ENCODE data around the gene OR13J1.
"Not testable (repeated sequence)": the region's sequence is repeated elsewhere in the genome, so short reads cannot be mapped to it uniquely, and the experiment has no call there.

OR13J1 gene

GRCh38 chr9:35870351-35870923 is at the start of gene OR13J1:
Gene OR13J1 (minus strand): TSS chr9:35870401. CDS start chr9:35870401, 0 bp downstream.
- no peak for DNase-seq

DNA sequence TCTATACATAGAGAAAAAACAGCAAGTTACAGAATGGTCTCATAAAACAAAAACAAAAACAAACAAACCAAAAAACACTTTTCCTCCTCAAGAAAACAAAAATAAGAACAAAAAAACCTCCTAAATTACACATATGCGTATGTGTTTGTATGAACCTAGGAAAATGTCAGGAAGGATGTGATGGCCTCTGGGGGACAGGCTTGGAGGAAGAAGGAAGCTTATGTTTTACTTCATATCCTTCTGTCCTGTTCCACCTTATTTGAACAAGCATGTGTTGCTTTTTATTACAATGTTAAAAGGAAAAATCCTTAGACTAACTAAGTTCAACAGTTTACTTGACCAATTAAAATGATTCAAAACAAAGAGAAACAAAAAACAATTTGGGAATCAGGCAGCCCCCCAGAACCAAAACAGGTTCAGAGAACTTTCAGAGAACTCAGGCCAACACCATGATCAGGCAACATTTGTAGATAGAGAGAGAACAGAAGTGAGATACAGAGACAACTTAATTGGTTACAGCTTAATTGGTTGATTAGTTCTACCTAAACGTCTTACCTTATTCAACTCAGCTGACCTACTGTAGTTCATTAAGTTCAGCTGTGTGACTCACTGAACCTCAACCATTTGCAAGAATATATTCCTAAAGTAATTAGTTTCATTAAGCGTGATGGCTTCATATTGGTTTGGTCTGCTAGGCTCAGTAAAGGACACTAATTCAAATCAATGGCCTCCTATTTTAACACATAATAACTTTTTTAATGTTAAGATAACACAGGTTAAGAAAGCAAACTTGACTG is 49.2 kb upstream of the OR13J1 start:
- DNase-seq, result no peak

DNA sequence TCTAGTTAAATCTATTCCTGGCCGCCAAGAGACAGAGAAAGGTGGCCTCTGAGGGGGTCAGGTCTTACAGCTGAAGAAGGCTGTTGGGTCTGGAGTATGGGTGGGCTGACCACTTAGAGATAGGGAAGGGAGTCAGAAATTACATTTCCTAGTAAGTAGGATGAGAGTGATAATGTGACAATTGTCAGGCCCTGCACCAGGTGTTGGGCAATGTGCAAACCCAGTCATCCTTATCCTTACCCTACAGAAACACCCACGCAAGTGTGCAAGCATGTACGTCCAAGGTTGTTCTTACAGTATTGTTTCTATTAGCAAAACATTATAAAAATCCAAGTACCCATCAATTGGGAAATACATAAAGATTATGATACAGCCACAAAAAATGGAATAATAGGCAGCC is 48.6 kb upstream of the OR13J1 start:
- no peak for DNase-seq

DNA sequence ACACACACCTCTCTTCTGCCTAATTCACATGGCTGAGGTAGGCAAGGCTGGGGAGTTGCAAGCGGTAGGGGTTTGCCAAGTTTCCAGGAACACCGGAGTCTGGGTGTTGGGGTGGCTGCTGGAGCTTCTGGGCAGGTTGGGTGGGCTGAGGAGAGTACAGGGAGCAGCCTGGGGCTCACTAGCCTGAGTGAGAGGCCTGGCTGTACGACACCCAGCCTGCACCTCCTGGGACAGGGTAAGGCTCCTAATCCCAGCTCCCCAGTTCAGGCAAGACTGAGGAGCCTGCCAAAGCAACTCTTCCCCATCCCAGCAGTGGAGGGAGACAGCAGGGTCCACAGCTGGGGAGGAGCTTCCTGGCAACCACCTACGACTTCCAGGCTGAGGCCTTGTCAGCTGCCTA is 47.1 kb upstream of the OR13J1 start:
- no peak for DNase-seq

DNA sequence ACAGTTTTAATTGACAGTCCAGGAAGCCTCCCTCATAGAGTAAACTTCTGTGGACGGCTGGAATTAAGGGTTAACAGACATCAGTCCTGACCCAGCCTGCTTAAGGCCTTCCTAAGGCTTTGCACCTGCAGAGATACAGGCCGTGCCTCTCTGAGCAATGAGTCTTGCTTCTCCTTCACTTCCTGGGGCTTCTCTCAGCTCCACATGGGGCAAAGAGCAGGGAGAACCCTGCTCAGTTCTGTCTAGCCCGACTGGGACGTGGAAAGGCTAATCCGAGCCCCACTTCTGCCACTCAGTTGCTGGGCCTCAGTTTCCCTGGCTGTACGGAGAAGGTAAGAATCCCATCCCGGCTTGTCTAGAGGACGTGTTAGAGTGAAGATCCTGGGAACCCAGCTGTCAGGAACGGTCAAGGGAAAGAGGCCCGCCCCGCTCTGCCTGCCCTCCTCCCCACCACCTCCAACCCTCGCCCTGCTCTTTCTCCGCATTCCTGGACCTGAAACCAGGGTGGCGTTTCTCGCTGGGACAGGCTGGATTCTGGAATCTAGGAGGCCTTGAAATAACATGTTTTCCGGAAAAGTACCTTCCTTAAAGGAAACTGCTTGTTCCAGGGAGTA is 45.6 kb upstream of the OR13J1 start:
- DNase-seq, result no peak

- no peak for DNase-seq
These were observed 44.2 kb upstream of the OR13J1 start for GRCh38 chr9:35914301-35914807.

DNA sequence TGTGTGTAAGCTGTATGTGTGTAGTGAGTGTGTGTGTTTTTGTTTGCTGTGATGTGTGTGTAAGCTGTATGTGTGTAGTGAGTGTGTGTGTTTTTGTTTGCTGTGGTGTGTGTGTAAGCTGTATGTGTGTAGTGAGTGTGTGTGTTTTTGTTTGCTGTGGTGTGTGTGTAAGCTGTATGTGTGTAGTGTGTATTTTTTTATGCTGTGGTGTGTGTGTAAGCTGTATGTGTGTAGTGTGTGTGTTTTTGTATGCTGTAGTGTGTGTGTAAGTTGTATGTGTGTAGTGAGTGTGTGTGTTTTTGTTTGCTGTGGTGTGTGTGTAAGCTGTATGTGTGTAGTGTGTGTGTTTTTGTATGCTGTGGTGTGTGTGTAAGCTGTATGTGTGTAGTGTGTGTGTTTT is 43.2 kb upstream of the OR13J1 start:
- DNase-seq, result not testable (repeated sequence)

DNA sequence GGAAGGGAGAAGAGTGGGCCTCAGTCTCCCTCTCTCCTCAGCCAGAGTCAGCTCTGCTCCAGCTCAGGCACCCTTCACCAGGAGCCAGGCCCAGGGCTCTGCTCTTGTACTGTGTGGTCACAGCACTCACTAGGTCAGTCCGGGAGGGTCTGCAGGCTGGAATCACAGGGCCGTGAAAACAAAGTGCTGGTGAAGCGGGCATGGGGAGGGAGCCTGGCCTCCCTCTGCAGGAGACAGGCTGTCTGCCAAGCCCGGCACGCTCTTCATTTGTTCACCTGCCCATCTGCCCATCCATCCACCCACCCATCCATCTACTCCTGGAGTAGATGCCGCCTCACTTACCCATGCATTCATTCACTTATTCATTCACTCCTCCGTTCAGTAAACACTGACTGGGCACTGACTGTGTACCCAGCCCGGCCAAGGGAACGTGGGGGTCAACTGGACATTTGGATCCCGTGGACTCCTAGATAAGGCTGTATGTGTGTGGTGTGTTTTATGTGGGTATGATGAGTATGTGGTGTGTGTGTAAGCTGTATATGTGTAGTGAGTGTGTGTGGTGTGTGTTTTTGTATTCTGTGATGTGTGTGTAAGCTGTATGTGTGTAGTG is 42.7 kb upstream of the OR13J1 start:
- DNase-seq, result no peak

- no peak for DNase-seq
These were observed 41.5 kb upstream of the OR13J1 start for GRCh38 chr9:35911690-35912089.

DNA sequence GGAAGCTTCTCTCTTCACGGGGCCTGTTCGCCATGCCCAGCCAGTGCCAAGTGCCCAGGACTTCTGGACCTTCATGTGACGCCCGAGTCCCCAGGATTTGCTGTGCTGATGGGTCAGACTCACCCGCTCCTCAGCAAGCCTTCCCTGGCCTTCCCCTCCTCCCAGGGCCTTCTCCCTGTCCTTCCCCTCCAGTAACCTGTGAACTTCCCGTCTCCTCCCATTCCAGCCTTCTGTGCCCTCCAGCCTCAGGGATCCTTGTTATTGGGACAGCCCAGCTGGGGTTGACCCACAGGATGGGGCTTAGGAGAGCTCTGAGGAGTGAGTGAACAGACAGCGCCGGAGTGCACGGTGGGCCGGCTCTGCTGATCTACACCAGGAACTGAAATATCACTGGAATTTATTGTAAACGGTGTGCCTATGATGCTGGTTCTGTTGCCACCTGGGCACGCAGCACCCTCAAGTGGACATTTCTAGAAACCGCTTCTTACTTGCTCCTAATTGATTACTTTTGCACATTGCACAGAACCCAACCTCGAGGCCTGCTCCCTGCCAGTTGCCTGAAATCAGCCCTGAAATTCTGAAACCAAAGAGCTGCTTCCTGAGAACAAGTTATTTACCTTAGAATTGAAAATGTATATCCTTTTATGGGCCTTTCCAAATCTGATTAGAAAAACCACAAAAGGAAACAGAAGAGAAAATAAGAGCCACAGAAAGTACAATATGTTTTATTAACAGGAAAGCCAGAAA is 40.6 kb upstream of the OR13J1 start:
- DNase-seq, result peak; percentile 65

DNA sequence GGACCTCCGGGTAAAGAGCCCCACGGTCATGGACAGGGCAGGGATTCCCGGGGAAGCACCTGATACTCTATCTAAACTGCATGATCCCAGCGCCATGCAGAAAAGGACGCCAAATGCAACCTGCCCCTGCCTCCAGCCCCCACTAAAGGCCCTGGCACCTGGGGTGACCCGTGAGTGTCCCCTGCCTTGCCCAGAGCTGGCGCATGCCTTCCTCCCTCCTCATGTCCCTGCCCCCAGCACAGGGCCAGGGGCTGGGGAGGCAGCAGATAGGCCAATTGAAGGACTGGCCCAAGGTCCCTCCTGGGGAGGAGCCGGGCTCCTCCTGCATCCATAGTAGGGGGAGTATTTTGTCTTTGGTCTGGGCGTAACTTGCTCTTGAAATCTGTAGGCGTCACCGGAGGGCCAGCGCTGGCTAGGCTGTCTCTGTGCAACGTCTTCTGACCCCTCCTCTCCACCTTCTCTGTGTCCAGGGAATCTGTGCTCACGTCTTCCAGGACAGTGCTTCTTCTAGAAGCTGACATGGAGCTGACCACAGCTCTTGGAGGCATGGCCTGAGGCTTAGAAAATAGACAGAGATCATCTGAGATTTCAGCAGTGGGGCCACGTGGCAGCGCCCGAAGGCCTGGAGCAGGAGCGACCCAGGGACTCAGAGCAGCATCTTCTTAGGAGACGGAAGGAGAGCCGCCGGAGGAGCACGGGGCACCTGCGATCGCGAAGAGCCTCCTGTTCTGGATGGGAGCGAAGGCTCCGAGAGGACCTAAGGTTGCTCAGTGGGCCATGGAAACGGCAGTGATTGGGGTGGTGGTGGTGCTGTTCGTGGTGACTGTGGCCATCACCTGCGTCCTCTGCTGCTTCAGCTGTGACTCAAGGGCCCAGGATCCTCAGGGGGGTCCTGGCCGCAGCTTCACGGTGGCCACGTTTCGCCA is 39.7 kb upstream of the OR13J1 start:
- no peak for DNase-seq

GRCh38 chr9:35909274-35909673 is 39.1 kb upstream of the OR13J1 start, which contains the start of gene SPAAR:
Gene SPAAR (plus strand): TSS chr9:35909490. CDS start chr9:35910464, 974 bp downstream.
- DNase-seq, result no peak

GRCh38 chr9:35908504-35909125 is 38.4 kb upstream of the OR13J1 start:
- no peak for DNase-seq

DNA sequence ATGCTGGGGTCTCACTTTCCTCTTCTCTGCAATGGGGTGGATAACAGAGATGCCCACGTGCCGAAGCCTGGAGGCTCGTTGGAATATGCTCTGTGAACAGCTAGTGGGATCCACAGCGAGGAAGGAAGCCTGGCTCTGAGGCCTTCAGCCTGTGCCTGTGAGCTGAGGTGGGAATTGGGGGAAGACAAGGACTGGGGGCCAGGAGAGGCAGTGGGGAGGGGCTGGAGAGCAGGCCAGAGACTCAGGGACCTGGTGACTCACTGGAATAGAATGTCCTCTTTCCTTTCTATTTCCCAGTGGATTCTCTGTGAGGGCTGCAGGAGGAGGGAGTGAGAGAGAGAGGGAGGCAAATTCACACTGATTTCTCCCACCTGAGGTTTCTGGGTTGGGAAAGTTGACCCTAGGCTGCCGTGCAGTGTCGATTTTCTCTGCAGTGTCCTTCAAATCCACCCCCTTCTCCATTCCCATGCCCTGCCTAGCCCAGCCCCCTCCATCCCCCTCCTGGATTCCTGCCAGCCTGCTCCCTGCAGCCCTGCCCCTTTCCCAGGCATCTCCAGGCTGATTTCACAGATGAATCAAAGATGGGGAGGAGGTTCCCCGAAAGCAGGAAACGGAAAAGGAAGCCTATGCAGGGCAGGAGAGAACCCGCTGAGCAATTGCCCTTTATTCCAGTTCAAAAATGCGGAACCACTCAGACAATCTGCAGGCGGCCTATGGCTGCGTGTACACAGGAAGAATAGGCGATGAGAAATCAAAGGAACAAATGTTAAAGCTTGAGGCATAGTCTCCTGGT is 37.7 kb upstream of the OR13J1 start:
- peak; percentile 43 for DNase-seq

- no peak for DNase-seq
These were observed 36.9 kb upstream of the OR13J1 start for GRCh38 chr9:35906923-35907699.

DNA sequence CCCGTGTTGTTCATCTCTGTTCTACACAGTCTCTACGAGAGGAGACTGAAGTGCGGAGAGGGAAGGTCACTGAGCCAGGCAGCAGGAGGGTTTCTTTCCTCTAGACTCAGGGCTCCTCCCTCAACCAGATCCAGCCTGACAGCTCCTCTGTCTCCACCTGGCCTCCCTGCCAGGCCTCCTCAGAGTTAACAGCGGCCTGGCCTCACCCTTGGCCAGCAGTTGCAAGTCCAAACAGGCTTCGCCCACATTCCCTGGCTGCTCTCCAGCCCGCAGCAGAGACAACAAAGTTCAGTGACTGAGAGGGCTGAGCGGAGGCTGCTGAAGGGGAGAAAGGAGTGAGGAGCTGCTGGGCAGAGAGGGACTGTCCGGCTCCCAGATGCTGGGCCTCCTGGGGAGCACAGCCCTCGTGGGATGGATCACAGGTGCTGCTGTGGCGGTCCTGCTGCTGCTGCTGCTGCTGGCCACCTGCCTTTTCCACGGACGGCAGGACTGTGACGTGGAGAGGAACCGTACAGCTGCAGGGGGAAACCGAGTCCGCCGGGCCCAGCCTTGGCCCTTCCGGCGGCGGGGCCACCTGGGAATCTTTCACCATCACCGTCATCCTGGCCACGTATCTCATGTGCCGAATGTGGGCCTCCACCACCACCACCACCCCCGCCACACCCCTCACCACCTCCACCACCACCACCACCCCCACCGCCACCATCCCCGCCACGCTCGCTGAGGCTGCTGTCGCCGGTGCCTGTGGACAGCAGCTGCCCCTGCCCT is 35.9 kb upstream of the OR13J1 start, which contains the start of gene HRCT1:
TSS of gene HRCT1 (plus strand) at position 291 of the 768 bp plus-strand sequence. CDS start at position 377, 86 bp downstream.
- peak; percentile 81 for DNase-seq

DNA sequence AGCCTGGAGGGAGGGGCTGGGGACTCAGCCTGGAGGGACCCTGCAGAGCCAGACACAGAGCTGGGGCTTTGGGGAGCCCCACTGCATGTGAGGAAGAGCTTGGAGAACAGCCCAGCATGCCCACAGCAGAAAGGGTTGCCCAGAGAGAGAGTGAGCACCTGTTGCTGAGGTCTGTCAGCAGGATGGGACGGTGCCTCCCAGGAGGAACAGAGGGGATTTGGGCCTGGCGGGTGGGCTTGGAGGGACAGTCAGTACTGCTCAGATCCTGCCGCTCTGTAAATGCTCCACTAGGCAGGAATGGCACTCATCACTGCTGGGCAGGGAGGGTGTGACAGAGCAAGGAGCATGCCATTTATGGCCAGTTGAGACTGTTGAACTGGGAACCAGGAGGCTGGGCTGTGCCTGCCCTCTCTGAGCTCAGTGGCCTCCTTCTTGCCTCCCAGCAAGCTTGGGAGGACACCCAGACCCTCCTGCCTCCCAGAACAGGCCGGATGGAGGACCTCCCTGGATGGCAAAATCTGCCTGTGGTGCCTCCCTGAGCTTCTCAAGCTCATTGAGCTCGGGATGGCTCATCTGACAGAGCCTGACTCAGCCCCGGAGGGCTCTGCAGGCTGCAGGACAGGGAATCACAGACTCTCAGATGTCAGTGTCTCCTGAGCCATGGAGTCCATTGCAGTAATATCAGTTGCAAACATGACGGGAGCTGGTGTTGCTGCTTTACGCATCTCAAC is 35.0 kb upstream of the OR13J1 start:
- no peak for DNase-seq

DNA sequence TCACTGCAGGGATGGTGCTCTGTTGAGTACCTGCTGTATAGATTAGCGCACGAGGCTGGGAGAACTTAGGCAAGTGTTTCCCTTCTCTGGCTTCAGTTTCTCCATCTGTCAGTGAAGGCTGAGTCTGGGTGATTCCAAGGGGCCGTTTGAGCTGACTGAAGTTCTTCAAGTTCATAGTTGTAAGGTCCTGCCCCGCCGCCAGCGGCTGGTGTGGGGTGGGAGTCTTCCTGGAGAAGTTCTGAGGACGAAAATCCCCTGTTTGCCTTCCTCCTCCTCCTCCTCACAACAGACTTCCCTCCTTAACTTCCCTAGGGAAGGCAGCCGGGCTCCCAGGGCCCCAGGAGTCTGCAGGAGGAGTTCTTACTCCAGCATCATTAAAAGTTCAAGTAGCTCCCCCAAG is 34.1 kb upstream of the OR13J1 start:
- DNase-seq, result no peak
